Central memory CD8-positive, alpha-beta T cell (primary cell): ENCODE data around the gene DNAJB14.
A peak's percentile ranks its signal among the peaks of the same experiment; 100 is the strongest.

Experiments
- ATAC-seq: fragments of 150-1000 bp; cut with Tn5 transposase; replicated peaks from 2 replicates; pipeline ENCODE4 v1.10.0; 2022; ENCODE audit warnings: mild to moderate bottlenecking, moderate FRiP score, moderate number of reproducible peaks; ENCODE audit not compliant: poor library complexity, severe bottlenecking; ENCODE audit errors: extremely low read depth
- DNase-seq, 2 donors: peaks; one replicate each; pipeline ENCODE4 v3.0.0; 2021; ENCODE audit warnings: low spot score in 2 of 2
- H3K27ac Mint-ChIP-seq: one replicate; pipeline ENCODE4 v1.8.0; 2022; ENCODE audit warnings: low read depth, mild to moderate bottlenecking, moderate library complexity, mixed read lengths
- H3K27me3 Mint-ChIP-seq: one replicate; pipeline ENCODE4 v1.8.0; 2022; ENCODE audit warnings: mixed read lengths
- H3K36me3 Mint-ChIP-seq: one replicate; pipeline ENCODE4 v1.8.0; 2022; ENCODE audit warnings: mild to moderate bottlenecking, moderate library complexity, mixed read lengths; ENCODE audit not compliant: insufficient read depth
- H3K4me1 Mint-ChIP-seq: one replicate; pipeline ENCODE4 v1.8.0; 2022; ENCODE audit warnings: mixed read lengths
- H3K4me3 Mint-ChIP-seq: one replicate; pipeline ENCODE4 v1.8.0; 2022; ENCODE audit warnings: mild to moderate bottlenecking, moderate library complexity, mixed read lengths
- H3K9me3 Mint-ChIP-seq: one replicate; pipeline ENCODE4 v1.8.0; 2022; ENCODE audit warnings: mixed read lengths

DNAJB14 gene

GRCh38 chr4:99879458-99879857, 67.0 kb downstream of the DNAJB14 start:
- no peaks in the 10 kb centered on the region for H3K4me1 Mint-ChIP-seq
- ATAC-seq, result no peak
- no peaks in the 10 kb centered on the region for H3K9me3 Mint-ChIP-seq
- H3K36me3 Mint-ChIP-seq, result peaks cover 32% of the 10 kb centered on the region
- no peak for DNase-seq
- no peaks in the 10 kb centered on the region for H3K27me3 Mint-ChIP-seq
- no peak overlapping the region for H3K27ac Mint-ChIP-seq
- H3K4me3 Mint-ChIP-seq, result no peak overlapping the region

DNA sequence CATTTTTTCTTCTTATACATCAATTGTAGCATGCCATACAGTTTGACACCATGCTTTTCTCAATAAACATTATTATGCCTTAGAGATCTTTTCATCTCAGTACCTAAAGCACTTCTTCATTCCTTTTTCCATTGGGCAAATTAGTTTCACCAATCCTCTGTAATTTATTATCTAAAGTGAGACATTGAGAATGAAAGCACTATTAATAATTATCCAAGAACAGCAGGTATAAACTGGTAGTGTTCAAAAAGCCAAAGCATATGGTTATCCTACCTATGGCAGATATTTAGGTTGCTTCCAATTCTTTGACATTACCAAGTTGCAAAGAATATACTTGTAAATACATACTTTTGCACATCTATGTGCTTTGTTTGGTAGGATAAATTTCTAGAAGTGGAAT, 67.8 kb downstream of the DNAJB14 start:
- peaks cover 31% of the 10 kb centered on the region for H3K36me3 Mint-ChIP-seq
- H3K27me3 Mint-ChIP-seq, result no peaks in the 10 kb centered on the region
- H3K4me1 Mint-ChIP-seq, result no peaks in the 10 kb centered on the region
- no peaks in the 10 kb centered on the region for H3K9me3 Mint-ChIP-seq
- no peak overlapping the region for H3K4me3 Mint-ChIP-seq
- ATAC-seq, result no peak
- no peak for DNase-seq
- no peak overlapping the region for H3K27ac Mint-ChIP-seq

DNA sequence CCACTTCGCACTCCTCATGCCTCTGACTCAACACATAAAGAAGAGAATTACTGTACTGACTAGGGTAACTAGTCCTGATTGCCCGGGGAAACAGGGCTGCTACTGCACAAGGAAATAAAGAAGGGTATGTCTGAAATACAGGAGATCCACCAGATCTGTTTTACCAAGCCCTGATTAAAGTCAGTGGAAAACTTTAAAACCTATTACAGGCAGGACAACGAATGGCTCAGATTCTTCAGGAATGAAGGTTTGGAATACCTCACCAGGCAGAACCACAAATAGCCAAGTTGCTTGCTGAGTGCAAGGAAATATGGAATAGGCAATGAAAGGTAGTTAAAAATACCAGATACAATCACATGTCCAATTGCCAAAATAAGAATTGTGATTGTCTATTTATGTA, 69.5 kb downstream of the DNAJB14 start:
- peaks cover 30% of the 10 kb centered on the region for H3K36me3 Mint-ChIP-seq
- DNase-seq (no peak), ATAC-seq (no peak)
- no peaks in the 10 kb centered on the region for H3K9me3 Mint-ChIP-seq
- H3K27ac Mint-ChIP-seq, result no peak overlapping the region
- H3K27me3 Mint-ChIP-seq, result no peaks in the 10 kb centered on the region
- H3K4me1 Mint-ChIP-seq, result no peaks in the 10 kb centered on the region
- no peak overlapping the region for H3K4me3 Mint-ChIP-seq

DNA sequence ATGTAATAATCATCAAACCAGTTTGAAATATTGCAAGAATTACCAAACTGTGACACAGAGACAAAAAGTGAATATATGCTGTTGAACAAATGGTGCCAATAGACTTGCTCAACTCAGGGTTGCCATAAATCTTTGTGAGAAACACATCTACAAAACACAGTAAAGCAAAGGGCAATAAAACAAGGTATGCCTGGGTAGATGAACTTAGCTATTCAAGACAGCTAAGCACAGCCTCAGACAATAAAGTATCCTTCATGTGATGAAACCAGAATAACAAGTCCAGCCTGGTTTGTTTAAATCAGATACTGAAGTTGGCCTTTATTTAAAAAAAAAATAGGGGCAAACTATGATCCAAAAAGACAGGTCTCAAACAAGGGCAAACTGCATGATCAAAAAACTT, 71.3 kb downstream of the DNAJB14 start:
- H3K9me3 Mint-ChIP-seq, result no peaks in the 10 kb centered on the region
- H3K27me3 Mint-ChIP-seq, result no peaks in the 10 kb centered on the region
- peaks cover 14% of the 10 kb centered on the region for H3K36me3 Mint-ChIP-seq
- DNase-seq (no peak), ATAC-seq (no peak)
- H3K27ac Mint-ChIP-seq, result no peak overlapping the region
- H3K4me1 Mint-ChIP-seq, result no peaks in the 10 kb centered on the region
- H3K4me3 Mint-ChIP-seq, result no peak overlapping the region

DNA sequence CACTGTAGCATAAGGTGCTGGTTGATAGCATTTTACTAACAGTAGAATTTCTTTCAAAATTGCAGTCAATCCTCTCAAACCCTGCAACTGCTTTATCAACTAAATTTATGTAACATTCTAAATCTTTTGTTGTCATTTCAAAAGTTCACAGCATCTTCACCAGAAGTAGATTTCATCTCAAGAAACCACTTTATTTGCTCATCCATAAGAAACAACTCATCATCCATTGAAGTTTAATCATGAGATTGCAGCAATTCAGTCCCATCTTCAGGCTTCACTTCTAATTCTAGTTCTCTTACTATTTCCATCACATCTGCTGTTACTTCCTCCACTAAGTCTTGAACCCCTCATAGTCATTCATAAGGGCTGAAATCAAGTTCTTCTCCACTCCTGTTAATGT, 73.8 kb downstream of the DNAJB14 start:
- Mint-ChIP-seq H3K27me3 (no peaks in the 10 kb centered on the region), H3K9me3 (no peaks in the 10 kb centered on the region), H3K4me1 (no peaks in the 10 kb centered on the region), H3K36me3 (peaks cover 1% of the 10 kb centered on the region), H3K4me3 (no peak overlapping the region), H3K27ac (no peak overlapping the region)
- ATAC-seq (no peak), DNase-seq (no peak)

DNA sequence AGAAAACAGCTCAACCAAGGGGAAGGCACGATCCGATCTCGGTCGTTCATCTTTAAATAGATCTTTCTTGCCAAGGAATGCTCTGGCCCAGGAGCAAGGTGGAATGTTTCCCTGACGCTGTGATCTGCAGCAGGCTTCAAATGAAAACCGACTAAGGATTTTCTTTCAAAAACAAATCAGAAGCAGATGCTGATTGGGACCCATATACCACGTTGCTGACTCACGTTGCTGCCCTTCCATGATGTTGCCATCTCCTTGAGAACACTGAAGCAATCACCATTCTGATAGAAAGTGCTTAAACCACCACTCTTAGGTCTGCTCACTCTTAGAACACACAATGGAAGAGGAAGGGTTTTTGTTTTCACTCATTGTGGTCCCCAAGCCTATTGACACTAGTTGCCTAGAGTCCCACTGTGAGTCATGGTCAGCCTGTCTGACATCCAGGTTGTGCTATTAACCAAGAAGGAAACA, 78.3 kb downstream of the DNAJB14 start:
- DNase-seq (no peak), ATAC-seq (no peak)
- Mint-ChIP-seq H3K27me3 (no peaks in the 10 kb centered on the region), H3K27ac (no peak overlapping the region), H3K4me3 (no peak overlapping the region), H3K4me1 (no peaks in the 10 kb centered on the region), H3K36me3 (peaks cover 23% of the 10 kb centered on the region), H3K9me3 (no peaks in the 10 kb centered on the region)

DNA sequence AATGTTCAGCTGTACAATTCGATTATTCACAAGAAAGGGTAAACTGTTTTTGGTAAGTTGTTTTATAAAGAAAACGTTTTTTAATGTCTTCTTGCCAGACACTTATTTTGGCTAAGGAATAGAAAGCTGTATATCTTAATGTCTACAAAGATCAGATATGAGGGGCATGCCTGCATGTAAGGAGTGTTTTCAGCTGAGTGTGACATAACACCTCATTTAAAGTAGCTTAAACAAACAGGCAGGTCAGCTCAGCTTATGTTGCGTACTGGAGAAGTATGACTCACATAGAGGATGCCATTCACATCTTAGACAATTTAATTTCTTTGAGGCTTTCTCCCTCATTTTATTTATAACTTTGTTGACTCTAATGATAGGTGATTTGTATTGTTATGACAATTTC, 82.6 kb downstream of the DNAJB14 start:
- DNase-seq (no peak), ATAC-seq (no peak)
- H3K27ac Mint-ChIP-seq, result no peak overlapping the region
- no peak overlapping the region for H3K4me3 Mint-ChIP-seq
- H3K27me3 Mint-ChIP-seq, result no peaks in the 10 kb centered on the region
- peaks cover 25% of the 10 kb centered on the region for H3K36me3 Mint-ChIP-seq
- peaks cover 5% of the 10 kb centered on the region for H3K4me1 Mint-ChIP-seq
- no peaks in the 10 kb centered on the region for H3K9me3 Mint-ChIP-seq

GRCh38 chr4:99861120-99861905, 85.1 kb downstream of the DNAJB14 start:
- Mint-ChIP-seq H3K27me3 (no peaks in the 10 kb centered on the region), H3K9me3 (no peaks in the 10 kb centered on the region), H3K4me3 (no peak overlapping the region), H3K4me1 (peaks cover 7% of the 10 kb centered on the region), H3K36me3 (peaks cover 22% of the 10 kb centered on the region), H3K27ac (no peak overlapping the region)
- ATAC-seq (no peak), DNase-seq (no peak)

GRCh38 chr4:99860521-99860920, 85.9 kb downstream of the DNAJB14 start:
- Mint-ChIP-seq H3K36me3 (peaks cover 15% of the 10 kb centered on the region), H3K9me3 (no peaks in the 10 kb centered on the region), H3K27me3 (no peaks in the 10 kb centered on the region), H3K4me1 (peaks cover 15% of the 10 kb centered on the region), H3K27ac (no peak overlapping the region), H3K4me3 (no peak overlapping the region)
- no peak for DNase-seq
- no peak for ATAC-seq

GRCh38 chr4:99859618-99860017, 86.8 kb downstream of the DNAJB14 start:
- Mint-ChIP-seq H3K27me3 (no peaks in the 10 kb centered on the region), H3K36me3 (peaks cover 9% of the 10 kb centered on the region), H3K9me3 (no peaks in the 10 kb centered on the region), H3K4me1 (peaks cover 24% of the 10 kb centered on the region), H3K27ac (no peak overlapping the region), H3K4me3 (no peak overlapping the region)
- DNase-seq, result no peak
- ATAC-seq, result no peak

DNA sequence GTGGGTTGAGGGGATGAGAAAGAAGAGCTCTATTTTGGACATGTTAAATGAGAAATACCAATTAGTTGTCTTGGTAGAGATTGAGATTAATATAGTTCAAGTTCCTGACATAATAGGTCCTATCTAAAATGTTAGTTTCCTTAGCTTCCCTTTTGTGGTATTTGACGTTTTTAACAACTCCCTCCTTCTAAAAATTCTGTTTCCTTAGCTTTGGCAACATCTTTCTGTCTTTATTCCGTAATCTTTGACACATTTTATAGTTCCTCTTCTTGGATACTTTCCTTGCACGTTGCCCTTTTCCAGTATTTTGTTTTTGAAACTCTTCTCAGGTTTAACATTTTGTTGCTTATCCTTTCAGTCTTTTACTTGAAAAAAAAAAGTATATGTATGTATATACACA, 89.1 kb downstream of the DNAJB14 start:
- no peak for DNase-seq
- no peaks in the 10 kb centered on the region for H3K27me3 Mint-ChIP-seq
- no peak overlapping the region for H3K27ac Mint-ChIP-seq
- H3K36me3 Mint-ChIP-seq, result peaks cover 4% of the 10 kb centered on the region
- H3K4me3 Mint-ChIP-seq, result no peak overlapping the region
- no peaks in the 10 kb centered on the region for H3K9me3 Mint-ChIP-seq
- no peak for ATAC-seq
- H3K4me1 Mint-ChIP-seq, result peaks cover 27% of the 10 kb centered on the region

GRCh38 chr4:99856166-99856565, 90.3 kb downstream of the DNAJB14 start:
- no peaks in the 10 kb centered on the region for H3K9me3 Mint-ChIP-seq
- H3K27ac Mint-ChIP-seq, result peak overlapping the region; percentile 36
- H3K4me3 Mint-ChIP-seq, result no peak overlapping the region
- DNase-seq, result no peak
- H3K27me3 Mint-ChIP-seq, result no peaks in the 10 kb centered on the region
- peaks cover 4% of the 10 kb centered on the region for H3K36me3 Mint-ChIP-seq
- H3K4me1 Mint-ChIP-seq, result peaks cover 35% of the 10 kb centered on the region
- ATAC-seq, result no peak

- DNase-seq, result no peak
- Mint-ChIP-seq H3K4me3 (no peak overlapping the region), H3K27ac (peak overlapping the region; percentile 36), H3K9me3 (no peaks in the 10 kb centered on the region), H3K36me3 (peaks cover 8% of the 10 kb centered on the region), H3K27me3 (no peaks in the 10 kb centered on the region), H3K4me1 (peaks cover 40% of the 10 kb centered on the region)
- ATAC-seq, result peak; percentile 49
Observed at GRCh38 chr4:99855678-99856077, 90.7 kb downstream of the DNAJB14 start.
